GM18909 (cell line): Measurements from ENCODE around the gene TSPAN5.

Source experiments
- ATAC-seq: cut with Tn5 transposase; IDR thresholded peaks from one replicate; pipeline ENCODE4 v1.9.1; 2021; ENCODE audit warnings: mild to moderate bottlenecking; ENCODE audit not compliant: unreplicated experiment, poor library complexity

The TSPAN5 gene

GRCh38 chr4:98652996-98653395 is 5.4 kb downstream of the TSPAN5 start:
- no peak for ATAC-seq

GRCh38 chr4:98648602-98649001 is 9.8 kb downstream of the TSPAN5 start:
- no peak for ATAC-seq

GRCh38 chr4:98646422-98646821 is 12.0 kb downstream of the TSPAN5 start:
- no peak for ATAC-seq

GRCh38 chr4:98645527-98645926 is 12.9 kb downstream of the TSPAN5 start:
- no peak for ATAC-seq

- no peak for ATAC-seq
Observed at GRCh38 chr4:98643755-98644154, 14.7 kb downstream of the TSPAN5 start.

GRCh38 chr4:98642991-98643426 is 15.4 kb downstream of the TSPAN5 start:
- ATAC-seq = no peak

- ATAC-seq = no peak
Observed at GRCh38 chr4:98641906-98642668, 16.3 kb downstream of the TSPAN5 start.

GRCh38 chr4:98641376-98641775 is 17.0 kb downstream of the TSPAN5 start:
- no peak for ATAC-seq

GRCh38 chr4:98639523-98639922 is 18.9 kb downstream of the TSPAN5 start:
- peak; percentile 78 for ATAC-seq

- peak; percentile 10 for ATAC-seq
Observed at GRCh38 chr4:98639108-98639507, 19.3 kb downstream of the TSPAN5 start.

GRCh38 chr4:98638661-98639060 is 19.8 kb downstream of the TSPAN5 start:
- no peak for ATAC-seq

GRCh38 chr4:98634061-98634460 is 24.4 kb downstream of the TSPAN5 start:
- ATAC-seq = no peak

- no peak for ATAC-seq
Observed at GRCh38 chr4:98633159-98633558, 25.3 kb downstream of the TSPAN5 start.

GRCh38 chr4:98632258-98632657 is 26.2 kb downstream of the TSPAN5 start:
- ATAC-seq = no peak

- no peak for ATAC-seq
Observed at GRCh38 chr4:98631506-98631905, 26.9 kb downstream of the TSPAN5 start.

GRCh38 chr4:98630737-98631454 is 27.5 kb downstream of the TSPAN5 start:
- no peak for ATAC-seq

- no peak for ATAC-seq
Observed at GRCh38 chr4:98627531-98628257, 30.7 kb downstream of the TSPAN5 start.

- no peak for ATAC-seq
Observed at GRCh38 chr4:98626350-98626749, 32.1 kb downstream of the TSPAN5 start.

GRCh38 chr4:98625920-98626319 is 32.5 kb downstream of the TSPAN5 start:
- ATAC-seq = no peak

GRCh38 chr4:98625399-98625798 is 33.0 kb downstream of the TSPAN5 start:
- ATAC-seq = no peak

GRCh38 chr4:98624642-98625041 is 33.8 kb downstream of the TSPAN5 start:
- no peak for ATAC-seq
